ENCODE results near the gene MPRIP. TPM values are rescaled to one million over a fixed set of nuclear protein-coding genes. Genes with fewer than 3 reads are reported as not detected.

MPRIP gene
- polyA plus RNA-seq, 1 donor from 2014 or later, result 47.3 TPM

- Histone ChIP-seq H3K27me3 (ENCODE audit: insufficient read depth, low read depth, low read length) (no peaks in the 10 kb centered on the region), H2AFZ (ENCODE audit: low read depth, low read length) (no peak overlapping the region), H3K79me2 (replicated peaks; ENCODE audit: insufficient read depth, low read length) (no peaks in the 10 kb centered on the region), H3K36me3 (ENCODE audit: insufficient read depth, low read length) (no peaks in the 10 kb centered on the region), H3K4me3 (ENCODE audit: low read length) (no peak overlapping the region), H3K4me2 (ENCODE audit: low read length) (no peak overlapping the region), H3F3A (ENCODE audit: insufficient read depth, low read length, poor library complexity, severe bottlenecking) (no peaks in the 10 kb centered on the region), H3K9me3 (ENCODE audit: low read length) (no peaks in the 10 kb centered on the region), H4K20me1 (ENCODE audit: insufficient read depth) (no peaks in the 10 kb centered on the region), H3K9me2 (ENCODE audit: insufficient read depth, low read length) (no peaks in the 10 kb centered on the region), H3K9ac (ENCODE audit: low read length) (no peak overlapping the region), H3K27ac (ENCODE audit: low read length) (no peak overlapping the region)
- TF ChIP-seq EZH2 (IDR thresholded peaks at IDR 0.05; ENCODE audit: borderline replicate concordance, insufficient read depth, low read length, poor library complexity, severe bottlenecking), result no peak
- no peak for TF ChIP-seq TAF1 (IDR thresholded peaks at IDR 0.05; ENCODE audit: low read depth)
- no peak for TF ChIP-seq EP300 (conservative IDR thresholded peaks at IDR 0.05; ENCODE audit: poor library complexity, severe bottlenecking)
- TF ChIP-seq MXI1 (conservative IDR thresholded peaks at IDR 0.05; ENCODE audit: poor library complexity, severe bottlenecking), result no peak
- TF ChIP-seq CTCF (IDR thresholded peaks at IDR 0.05; ENCODE audit: poor library complexity, severe bottlenecking), result no peak
- TF ChIP-seq SMC3 (conservative IDR thresholded peaks at IDR 0.05; ENCODE audit: poor library complexity), result no peak
These were observed 130.7 kb downstream of the MPRIP start for GRCh38 chr17:17172990-17173389.

GRCh38 chr17:17173921-17174320 lies 131.7 kb downstream of the MPRIP start:
- Histone ChIP-seq H3K27ac (ENCODE audit: low read length) (no peak overlapping the region), H4K20me1 (ENCODE audit: insufficient read depth) (no peaks in the 10 kb centered on the region), H3K9me3 (ENCODE audit: low read length) (no peaks in the 10 kb centered on the region), H3K27me3 (ENCODE audit: insufficient read depth, low read depth, low read length) (no peaks in the 10 kb centered on the region), H2AFZ (ENCODE audit: low read depth, low read length) (no peak overlapping the region), H3K9ac (ENCODE audit: low read length) (no peak overlapping the region), H3K4me2 (ENCODE audit: low read length) (no peak overlapping the region), H3F3A (ENCODE audit: insufficient read depth, low read length, poor library complexity, severe bottlenecking) (no peaks in the 10 kb centered on the region), H3K36me3 (ENCODE audit: insufficient read depth, low read length) (no peaks in the 10 kb centered on the region), H3K4me3 (ENCODE audit: low read length) (no peak overlapping the region), H3K9me2 (ENCODE audit: insufficient read depth, low read length) (no peaks in the 10 kb centered on the region), H3K79me2 (replicated peaks; ENCODE audit: insufficient read depth, low read length) (no peaks in the 10 kb centered on the region)
- TF ChIP-seq RAD21 (conservative IDR thresholded peaks at IDR 0.05) (no peak), SMC3 (conservative IDR thresholded peaks at IDR 0.05; ENCODE audit: poor library complexity) (no peak), REST (IDR thresholded peaks at IDR 0.05; ENCODE audit: borderline replicate concordance) (no peak), EZH2 (IDR thresholded peaks at IDR 0.05; ENCODE audit: borderline replicate concordance, insufficient read depth, low read length, poor library complexity, severe bottlenecking) (no peak), CTCF (IDR thresholded peaks at IDR 0.05; ENCODE audit: poor library complexity, severe bottlenecking) (no peak), EP300 (conservative IDR thresholded peaks at IDR 0.05; ENCODE audit: poor library complexity, severe bottlenecking) (no peak), POLR2AphosphoS5 (IDR thresholded peaks at IDR 0.05) (no peak), TAF1 (IDR thresholded peaks at IDR 0.05; ENCODE audit: low read depth) (no peak), MXI1 (conservative IDR thresholded peaks at IDR 0.05; ENCODE audit: poor library complexity, severe bottlenecking) (no peak)
